Gastrocnemius medialis (tissue), 4 donors: ENCODE data around the gene MAP2K6. TPM values are rescaled to one million over a fixed set of nuclear protein-coding genes. Genes with fewer than 3 reads are reported as not detected.

Source experiments
- ATAC-seq, 2 donors: fragments of 150-250 bp; one replicate each; pipeline ENCODE4 v1.9.1; 2016
- DNase-seq, 2 donors: peaks; one replicate each; pipeline ENCODE4 v3.0.0-alpha.2; 2019
- H3K27ac ChIP-seq, 4 donors: fragments of 200-600 bp; sonication (generic); 1 replicate in 1 of 4; 2 replicates in 3 of 4; pipeline ENCODE4 v1.5.1; 2016 to 2018; ENCODE audit warnings: mild to moderate bottlenecking in 2 of 4, moderate library complexity in 1 of 4
- H3K27me3 ChIP-seq, 3 donors: fragments of 200-600 bp; sonication (generic) in 2 of 3; 1 replicate in 1 of 3; 2 replicates in 2 of 3; pipeline versions ENCODE4 v1.5.1 to v1.6.0; 2016 to 2019; ENCODE audit warnings: mild to moderate bottlenecking in 1 of 3, moderate library complexity in 1 of 3
- H3K36me3 ChIP-seq, 2 donors: fragments of 200-600 bp; sonication (generic) in 1 of 2; one replicate each; pipeline ENCODE4 v1.5.1; 2017 to 2018
- H3K4me1 ChIP-seq, 2 donors: fragments of 200-600 bp; sonication (generic) in 1 of 2; one replicate each; pipeline ENCODE4 v1.5.1; 2016 to 2017; ENCODE audit warnings: mild to moderate bottlenecking in 2 of 2
- H3K4me3 ChIP-seq, 4 donors: fragments of 200-600 bp; sonication (generic) in 3 of 4; 1 replicate in 1 of 4; 2 replicates in 3 of 4; pipeline ENCODE4 v1.5.1; 2016 to 2019; ENCODE audit warnings: mild to moderate bottlenecking in 2 of 4
- H3K9me3 ChIP-seq, 3 donors: fragments of 200-600 bp; sonication (generic) in 2 of 3; 1 replicate in 1 of 3; 2 replicates in 2 of 3; pipeline ENCODE4 v1.5.1; 2016 to 2019
- CTCF ChIP-seq, 5 experiments: fragments of 450-650 bp in 3 of 5; fragments of 200-600 bp in 2 of 5; sonication (generic) in 2 of 5; IDR thresholded peaks in 4 of 5; conservative IDR thresholded peaks in 1 of 5; 1 replicate in 4 of 5; 2 replicates in 1 of 5; pipeline ENCODE4 v1.5.1; 2016 to 2019; ENCODE audit warnings: antibody characterized with exemption in 5 of 5, mild to moderate bottlenecking in 3 of 5, moderate library complexity in 3 of 5
- POLR2A ChIP-seq, 2 donors: fragments of 450-650 bp; IDR thresholded peaks; one replicate each; pipeline ENCODE4 v1.6.1; 2017; ENCODE audit warnings: antibody characterized with exemption in 2 of 2, mild to moderate bottlenecking in 2 of 2, moderate library complexity in 2 of 2
- in situ Hi-C, 4 donors: fragments of 200-750 bp; cut with MboI; loops; one replicate each; pipeline versions ENCODE4 v1.15.0 to v1.8.0; 2017; ENCODE audit warnings: low sequenced_read_pairs in 4 of 4
- intact Hi-C: fragments of 100-400 bp; cut with DNase I; formaldehyde crosslinking; loops from one replicate; pipeline ENCODE4 v1.15.1; 2023; ENCODE audit warnings: low total_unique reads
- total RNA-seq, 4 donors: library from RNA; depleted of rRNA; stranded (reverse); fragments of >200 nt; gene quantifications; one replicate each; pipeline versions ENCODE4 v1.1.0 to v1.2.3, GENCODE V29; 2016

Gene MAP2K6
- total RNA-seq, 4 donors from 2014 or later = 35.1 to 351 (median 223) TPM

- Histone ChIP-seq H3K9me3 (no peaks in the 10 kb centered on the region), H3K27ac (peak overlapping the region; percentile 82 to 88 (median 84)), H3K27me3 (no peaks in the 10 kb centered on the region), H3K4me1 (peaks cover 41 to 44% of the 10 kb centered on the region in 2 donors), H3K4me3 (peak overlapping the region; percentile 33 to 94 (median 62)), H3K36me3 (no peaks in the 10 kb centered on the region)
- no peak for TF ChIP-seq CTCF (IDR thresholded peaks at IDR 0.05 in 4 of 5, conservative IDR thresholded peaks at IDR 0.05 in 1 of 5)
- TF ChIP-seq POLR2A (IDR thresholded peaks at IDR 0.05) = no peak
- DNase-seq (no peak), ATAC-seq (no peak)
- intact Hi-C loops = loop anchor here (5.0 kb wide), 3 partner anchors 61 to 104 kb away; no protein-coding TSS in a partner anchor
- in situ Hi-C loops = no loop called here
These were observed 4.0 kb downstream of the MAP2K6 start for GRCh38 chr17:69418535-69418934.

GRCh38 chr17:69423450-69423849 is 9.0 kb downstream of the MAP2K6 start:
- Histone ChIP-seq H3K4me1 (peaks cover 36 to 57% of the 10 kb centered on the region in 2 donors), H3K27ac (peak overlapping the region in 1 of 4 donors; percentile 36), H3K36me3 (no peaks in the 10 kb centered on the region), H3K9me3 (no peaks in the 10 kb centered on the region), H3K4me3 (no peak overlapping the region), H3K27me3 (no peaks in the 10 kb centered on the region)
- TF ChIP-seq CTCF (IDR thresholded peaks at IDR 0.05 in 4 of 5, conservative IDR thresholded peaks at IDR 0.05 in 1 of 5) = no peak
- no peak for TF ChIP-seq POLR2A (IDR thresholded peaks at IDR 0.05)
- intact Hi-C loops = no loop called here
- DNase-seq (no peak), ATAC-seq (no peak)
- in situ Hi-C loops = loop anchor here in 1 of 4 donors (10.0 kb wide), 1 partner anchor 91 kb away; no protein-coding TSS in a partner anchor

- peak; percentile 75 to 80 for ATAC-seq
- peak overlapping the region in 1 of 4 donors; percentile 9 for H3K4me3 ChIP-seq
- no peaks in the 10 kb centered on the region for H3K9me3 ChIP-seq
- intact Hi-C loops = loop anchor here (5.0 kb wide), 1 partner anchor 68 kb away; no protein-coding TSS in a partner anchor
- in situ Hi-C loops = loop anchor here in 1 of 4 donors (10.0 kb wide), 1 partner anchor 90 kb away; no protein-coding TSS in a partner anchor
- peak overlapping the region; percentile 51 to 82 (median 72) for H3K27ac ChIP-seq
- TF ChIP-seq CTCF (IDR thresholded peaks at IDR 0.05 in 4 of 5, conservative IDR thresholded peaks at IDR 0.05 in 1 of 5) (no peak), POLR2A (IDR thresholded peaks at IDR 0.05) (no peak)
- H3K27me3 ChIP-seq = no peaks in the 10 kb centered on the region
- H3K4me1 ChIP-seq = peaks cover 35 to 52% of the 10 kb centered on the region in 2 donors
- DNase-seq = no peak
- H3K36me3 ChIP-seq = no peaks in the 10 kb centered on the region
These were observed 10.0 kb downstream of the MAP2K6 start for GRCh38 chr17:69424287-69425041.

GRCh38 chr17:69425978-69426377 is 11.5 kb downstream of the MAP2K6 start:
- DNase-seq (no peak), ATAC-seq (no peak)
- Histone ChIP-seq H3K36me3 (no peaks in the 10 kb centered on the region), H3K4me1 (peaks cover 42 to 49% of the 10 kb centered on the region in 2 donors), H3K4me3 (no peak overlapping the region), H3K27me3 (no peaks in the 10 kb centered on the region), H3K27ac (peak overlapping the region; percentile 19 to 82 (median 72)), H3K9me3 (no peaks in the 10 kb centered on the region)
- no peak for TF ChIP-seq POLR2A (IDR thresholded peaks at IDR 0.05)
- TF ChIP-seq CTCF (IDR thresholded peaks at IDR 0.05 in 4 of 5, conservative IDR thresholded peaks at IDR 0.05 in 1 of 5) = no peak
- in situ Hi-C loops (loop anchor here in 1 of 4 donors (10.0 kb wide), 1 partner anchor 89 kb away; no protein-coding TSS in a partner anchor), intact Hi-C loops (loop anchor here (5.0 kb wide), 1 partner anchor 66 kb away; no protein-coding TSS in a partner anchor)
